Liver (tissue), 3 donors: ENCODE measurements around the gene MMP8.
"Not testable (repeated sequence)": the region's sequence is repeated elsewhere in the genome, so short reads cannot be mapped to it uniquely, and the experiment has no call there.

Experiments
- CTCF ChIP-seq: fragments of 150-350 bp; IDR thresholded peaks from 2 replicates; pipeline ENCODE4 v1.5.1; 2017; ENCODE audit warnings: improper control_type of control experiment, low read depth, low read length; ENCODE audit not compliant: missing input control
- EGR1 ChIP-seq, 2 donors: IDR thresholded peaks; 2 replicates each; pipeline ENCODE4 v1.6.1; 2016 to 2018; ENCODE audit warnings: antibody characterized with exemption in 2 of 2, low read depth in 2 of 2
- GABPA ChIP-seq, 2 donors: IDR thresholded peaks in 1 of 2; conservative IDR thresholded peaks in 1 of 2; 2 replicates each; pipeline ENCODE4 v1.6.1; 2016; ENCODE audit warnings: antibody characterized with exemption in 2 of 2, mild to moderate bottlenecking in 1 of 2, moderate library complexity in 1 of 2
- HNF4G ChIP-seq: IDR thresholded peaks from 2 replicates; pipeline ENCODE4 v1.6.1; 2016; ENCODE audit warnings: antibody characterized with exemption
- JUND ChIP-seq, 2 donors: IDR thresholded peaks; 2 replicates each; pipeline ENCODE4 v1.6.1; 2016; ENCODE audit warnings: antibody characterized with exemption in 2 of 2
- MAX ChIP-seq: IDR thresholded peaks from 2 replicates; pipeline ENCODE4 v1.6.1; 2016; ENCODE audit warnings: antibody characterized with exemption
- NR2F2 ChIP-seq: IDR thresholded peaks from 2 replicates; pipeline ENCODE4 v1.6.1; 2016; ENCODE audit warnings: antibody characterized with exemption
- RAD21 ChIP-seq, 2 donors: IDR thresholded peaks; 2 replicates each; pipeline ENCODE4 v1.6.1; 2016; ENCODE audit warnings: antibody characterized with exemption in 2 of 2, mild to moderate bottlenecking in 2 of 2
- REST ChIP-seq: IDR thresholded peaks from 2 replicates; pipeline ENCODE4 v1.6.1; 2016; ENCODE audit warnings: antibody characterized with exemption, mild to moderate bottlenecking
- SP1 ChIP-seq: IDR thresholded peaks from 2 replicates; pipeline ENCODE4 v1.6.1; 2018; ENCODE audit warnings: antibody characterized with exemption, mild to moderate bottlenecking
- YY1 ChIP-seq: IDR thresholded peaks from 2 replicates; pipeline ENCODE4 v1.6.1; 2016; ENCODE audit warnings: antibody characterized with exemption, mild to moderate bottlenecking
- ZBTB33 ChIP-seq: IDR thresholded peaks from 2 replicates; pipeline ENCODE4 v1.6.1; 2016; ENCODE audit warnings: antibody characterized with exemption
- donor health status: healthy.
- donor health status: healthy.

DNA sequence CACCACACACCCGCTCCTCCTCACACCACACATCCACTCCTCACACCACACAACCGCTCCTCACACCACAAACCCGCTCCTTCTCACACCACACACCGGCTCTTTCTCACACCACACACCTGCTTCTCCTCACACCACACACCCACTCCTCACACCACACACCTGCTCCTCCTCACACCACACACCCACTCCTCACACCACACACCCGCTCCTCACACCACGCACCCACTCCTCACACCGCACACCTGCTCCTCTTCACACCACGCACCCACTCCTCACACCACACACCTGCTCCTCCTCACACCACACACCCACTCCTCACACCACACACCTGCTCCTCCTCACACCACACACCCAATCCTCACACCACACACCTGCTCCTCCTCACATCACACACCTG is 6.2 kb upstream of the MMP8 start:
- TF ChIP-seq CTCF; YY1; NR2F2; GABPA (IDR thresholded peaks at IDR 0.05 in 1 of 2, conservative IDR thresholded peaks at IDR 0.05 in 1 of 2); SP1; JUND (IDR thresholded peaks at IDR 0.05); MAX; RAD21 (IDR thresholded peaks at IDR 0.05); ZBTB33; HNF4G; REST; EGR1 (IDR thresholded peaks at IDR 0.05; ENCODE audit: low read depth in 2 of 2): not testable (repeated sequence)
